Heart right ventricle (tissue), 16 donors: Measurements from ENCODE around the gene OSBPL1A. TPM values are rescaled to one million over a fixed set of nuclear protein-coding genes. Genes with fewer than 3 reads are reported as not detected.
A peak's percentile ranks its signal among the peaks of the same experiment; 100 is the strongest.

ENCODE experiments used
- ATAC-seq, 8 donors: fragments of 200-7000 bp; cut with Tn5 transposase; one replicate each; pipeline ENCODE4 v1.9.1; 2020; ENCODE audit warnings: mild to moderate bottlenecking in 8 of 8, moderate library complexity in 8 of 8, moderate number of reproducible peaks in 1 of 8
- DNase-seq, 2 donors: peaks; one replicate each; pipeline ENCODE4 v3.0.0-alpha.2; 2020
- H3K27ac ChIP-seq, 10 donors: fragments of 200-600 bp; sonication (generic) in 2 of 10; one replicate each; pipeline versions ENCODE4 v1.5.0 to v1.8.0; 2020 to 2022; ENCODE audit warnings: mild to moderate bottlenecking in 3 of 10
- H3K27me3 ChIP-seq, 7 donors: fragments of 200-600 bp; one replicate each; pipeline ENCODE4 v1.8.0; 2021 to 2022; ENCODE audit warnings: mild to moderate bottlenecking in 2 of 7
- H3K36me3 ChIP-seq, 9 donors: fragments of 200-600 bp; sonication (generic) in 1 of 9; one replicate each; pipeline versions ENCODE4 v1.5.0 to v1.8.0; 2020 to 2022; ENCODE audit warnings: mild to moderate bottlenecking in 2 of 9
- H3K4me1 ChIP-seq, 9 donors: fragments of 200-600 bp; sonication (generic) in 1 of 9; one replicate each; pipeline versions ENCODE4 v1.5.0 to v1.8.0; 2020 to 2022; ENCODE audit warnings: mild to moderate bottlenecking in 4 of 9
- H3K4me3 ChIP-seq, 10 donors: fragments of 200-600 bp; sonication (generic) in 2 of 10; one replicate each; pipeline versions ENCODE4 v1.5.0 to v1.8.0; 2020 to 2022; ENCODE audit warnings: mild to moderate bottlenecking in 7 of 10, moderate library complexity in 2 of 10
- H3K9me3 ChIP-seq, 11 donors: fragments of 200-600 bp in 10 of 11; sonication (generic) in 2 of 11; one replicate each; pipeline versions ENCODE4 v1.5.0 to v1.8.0; 2013 to 2022; ENCODE audit warnings: mild to moderate bottlenecking in 2 of 11, control low read depth in 1 of 11, moderate library complexity in 1 of 11
- WGBS, 2 donors: extraction: QIAGEN DNeasy Blood & Tissue Kit; methylation state at CpG; one replicate each; pipeline ENCODE4 v1.1.7; 2013; ENCODE audit warnings: inconsistent platforms in 1 of 2; 5-methylcytosine and 5-hydroxymethylcytosine counted together
- intact Hi-C, 10 donors: fragments of 100-400 bp; cut with DNase I; formaldehyde crosslinking; loops; one replicate each; pipeline versions ENCODE4 v1.11.1 to v1.14.2; 2022
- polyA plus RNA-seq, 2 donors: library from polyadenylated mRNA; stranded (reverse); fragments of 200-250 nt; gene quantifications; one replicate each; pipeline ENCODE4 v1.2.3, GENCODE V29; 2013
- total RNA-seq, 10 donors: library from RNA; stranded (reverse); fragmentation: NEBNext Ultra II Directional in 3 of 10; extraction: Animal tissue kit (Norgen Biotek cat#: 25700) in 3 of 10; gene quantifications; one replicate each; pipeline versions ENCODE4 v1.2.1 to v1.2.4, GENCODE V29; 2021 to 2023
- TF ChIP-seq, protein P1 (sequence below), 9 donors: fragments of 200-600 bp; sonication (generic) in 2 of 9; IDR thresholded peaks; one replicate each; pipeline versions ENCODE4 v1.5.0 to v1.8.0; 2021 to 2022; ENCODE audit warnings: antibody characterized with exemption in 9 of 9, mild to moderate bottlenecking in 5 of 9, moderate library complexity in 1 of 9
- donor health status: Arrhythmogenic right ventricular cardiomyopathy.
- donor health status: ischemic (EF 13 %, LVEDD 7.1; RV severe dilation, severe dysfunction).
- donor health status: healthy with polysubstance abuse.
- donor health status: DM: no; HTN: yes; CAD: no.
- donor health status: DM: no; HTN: no; CAD: no.
- donor health status: ischemic (EF 25% LVEDD 6.9; RV normal size, moderate dysfunction).
- donor health status: ischemic (EF 25% LVEDD 5.7; RV mildly dilated, moderate dysfunction).
- donor health status: healthy.
- donor health status: DM: yes; HTN: yes; CAD: no.
- donor health status: Ischemic cardiomyopathy.
- donor health status: ischemic (EF 35%, LVEDD 5.7; RV mildly dilated, moderate dysfunction).
- donor health status: nonischemic (EF 11% LVEDD 7.7; RV severe dilation, severe dysfunction).
- donor health status: DM: yes; HTN: yes; CAD: no.
- donor health status: PGD.
- donor health status: ischemic (EF 29% LVEDD 5.4; RV normal size, mild dysfunction).
- donor health status: nonischemic (EF 23%, LVEDD 6.1; RV moderate dilation, normal function).

Gene OSBPL1A
- total and polyA plus RNA-seq, 12 donors = 26.5 to 85.6 (median 61.0) TPM

DNA sequence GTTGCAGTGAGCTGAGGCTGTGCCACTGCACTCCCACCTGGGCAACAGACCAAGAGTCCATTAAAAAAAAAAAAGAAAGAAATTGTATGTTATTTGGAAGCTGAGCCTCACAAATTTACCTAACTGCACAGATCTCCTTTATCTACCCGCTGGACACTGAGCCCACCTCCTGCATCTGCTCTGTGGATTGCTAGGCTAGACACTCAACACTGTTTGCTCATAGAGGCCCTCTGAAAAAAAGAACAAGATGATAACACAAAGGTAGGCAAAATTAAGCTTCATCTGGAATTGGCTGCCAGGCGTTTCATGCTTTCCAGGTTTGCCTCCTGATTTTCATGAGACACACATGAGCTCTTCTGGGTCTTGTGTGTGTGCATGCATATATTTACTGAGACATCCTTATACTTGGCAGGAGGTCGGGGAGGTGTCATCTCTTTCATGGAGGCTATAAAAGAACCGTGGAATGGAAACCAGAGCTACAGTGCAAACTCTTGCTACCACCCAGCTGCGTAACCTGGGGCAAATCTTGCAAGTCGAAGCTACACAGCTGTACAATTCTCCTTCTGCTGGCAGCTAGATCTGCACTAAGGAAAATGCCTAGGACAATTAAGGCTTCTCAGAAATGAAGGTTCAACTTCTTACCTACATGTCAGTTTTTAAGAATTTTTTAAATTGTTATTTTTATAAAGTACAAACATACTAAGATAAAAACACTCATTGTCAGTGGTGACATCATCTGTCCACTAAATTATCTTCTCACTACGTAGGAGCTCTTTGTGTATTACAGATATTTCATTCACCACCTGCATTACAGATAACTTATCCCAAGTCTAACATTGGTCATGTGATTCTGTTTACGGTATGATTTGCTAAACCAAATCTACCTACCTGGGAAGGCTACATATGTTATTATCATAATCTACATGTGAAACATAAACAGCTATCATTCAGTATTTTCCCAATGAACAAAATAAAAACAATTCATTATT, 195.6 kb downstream of the OSBPL1A start:
- Histone ChIP-seq H3K9me3 (no peaks in the 10 kb centered on the region), H3K4me3 (no peak overlapping the region), H3K27ac (peak overlapping the region in 1 of 10 donors; percentile 56), H3K36me3 (no peaks in the 10 kb centered on the region), H3K4me1 (peaks cover 0 to 27% (median 20%) of the 10 kb centered on the region in 9 donors), H3K27me3 (no peaks in the 10 kb centered on the region)
- intact Hi-C loops = loop anchor here in 1 of 10 donors (5.0 kb wide), 1 partner anchor 70 kb away; no protein-coding TSS in a partner anchor
- TF ChIP-seq, protein P1, sequence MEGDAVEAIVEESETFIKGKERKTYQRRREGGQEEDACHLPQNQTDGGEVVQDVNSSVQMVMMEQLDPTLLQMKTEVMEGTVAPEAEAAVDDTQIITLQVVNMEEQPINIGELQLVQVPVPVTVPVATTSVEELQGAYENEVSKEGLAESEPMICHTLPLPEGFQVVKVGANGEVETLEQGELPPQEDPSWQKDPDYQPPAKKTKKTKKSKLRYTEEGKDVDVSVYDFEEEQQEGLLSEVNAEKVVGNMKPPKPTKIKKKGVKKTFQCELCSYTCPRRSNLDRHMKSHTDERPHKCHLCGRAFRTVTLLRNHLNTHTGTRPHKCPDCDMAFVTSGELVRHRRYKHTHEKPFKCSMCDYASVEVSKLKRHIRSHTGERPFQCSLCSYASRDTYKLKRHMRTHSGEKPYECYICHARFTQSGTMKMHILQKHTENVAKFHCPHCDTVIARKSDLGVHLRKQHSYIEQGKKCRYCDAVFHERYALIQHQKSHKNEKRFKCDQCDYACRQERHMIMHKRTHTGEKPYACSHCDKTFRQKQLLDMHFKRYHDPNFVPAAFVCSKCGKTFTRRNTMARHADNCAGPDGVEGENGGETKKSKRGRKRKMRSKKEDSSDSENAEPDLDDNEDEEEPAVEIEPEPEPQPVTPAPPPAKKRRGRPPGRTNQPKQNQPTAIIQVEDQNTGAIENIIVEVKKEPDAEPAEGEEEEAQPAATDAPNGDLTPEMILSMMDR (IDR thresholded peaks at IDR 0.05) = no peak
- WGBS, 2 donors = 80 to 82% methylated on average over 8 of the region's 8 CpGs
- DNase-seq (no peak), ATAC-seq (peak in 1 of 8 donors; percentile 16)

DNA sequence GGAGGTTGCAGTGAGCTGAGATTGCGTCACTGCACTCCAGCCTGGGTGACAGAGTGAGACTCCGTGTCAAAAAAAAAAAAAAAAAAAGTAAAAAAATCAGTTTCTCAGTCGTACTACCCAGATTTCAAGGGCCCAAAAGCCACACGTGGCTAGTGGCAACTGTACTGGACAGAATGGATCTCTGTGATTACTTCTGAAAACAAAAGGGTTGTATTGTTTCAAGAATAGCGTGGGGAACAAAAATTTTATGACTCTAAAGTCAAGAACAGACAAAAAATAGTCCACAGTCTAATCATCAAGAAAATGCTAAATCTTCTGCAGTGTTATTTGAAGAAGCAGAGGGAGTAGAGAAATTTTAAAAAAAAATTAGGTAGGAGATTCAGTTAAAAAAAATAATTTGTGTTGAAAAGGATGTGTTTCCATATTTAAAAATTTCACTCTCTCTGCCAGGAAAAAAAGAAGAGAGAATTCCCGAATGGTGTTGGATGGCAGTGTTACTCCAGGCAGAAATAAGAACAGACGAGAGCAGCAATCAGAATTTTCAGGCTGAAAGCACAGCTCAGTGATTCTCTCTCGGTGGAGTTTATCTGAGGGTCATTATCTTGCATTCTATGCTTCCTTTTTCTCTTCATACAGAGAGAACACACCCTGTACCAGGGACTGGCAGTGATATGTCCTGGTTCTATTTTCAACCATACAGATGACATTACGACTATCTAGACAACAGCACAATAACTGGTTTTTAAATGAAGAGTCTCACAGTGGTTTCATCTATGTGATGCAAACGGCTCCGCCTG, 196.9 kb downstream of the OSBPL1A start:
- 65% methylated on average over 11 of the region's 11 CpGs for WGBS, 2 donors

DNA sequence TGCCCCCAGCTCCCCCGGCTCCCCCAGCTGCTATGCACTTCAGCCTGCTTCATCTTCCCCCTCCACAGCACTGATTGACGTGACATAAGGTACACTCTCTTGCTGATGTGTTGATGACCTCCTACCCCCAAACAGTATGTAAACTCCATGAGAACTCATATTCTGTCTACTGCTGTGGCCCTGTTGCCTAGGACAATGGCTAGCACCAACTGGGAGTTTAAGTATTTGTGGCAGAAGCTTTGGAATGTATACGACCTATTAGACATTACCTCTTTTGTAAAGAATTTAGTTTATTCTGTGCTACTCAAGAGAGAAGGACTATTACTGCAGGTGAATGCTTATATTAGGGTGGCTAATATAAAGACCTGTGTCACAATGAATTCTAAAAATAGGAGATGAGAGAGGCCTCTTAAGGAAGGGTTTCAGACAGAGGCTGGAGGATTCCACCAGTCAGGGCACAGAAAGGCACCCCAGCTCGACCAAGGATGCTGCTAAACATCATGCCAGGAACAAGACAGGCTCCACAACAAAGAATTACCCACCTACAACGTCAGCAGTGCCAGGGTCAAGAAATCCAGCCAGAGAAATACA, 198.2 kb downstream of the OSBPL1A start:
- H3K27ac ChIP-seq = peak overlapping the region in 1 of 10 donors; percentile 33
- no peaks in the 10 kb centered on the region for H3K27me3 ChIP-seq
- peaks cover 0 to 27% (median 20%) of the 10 kb centered on the region in 9 donors for H3K4me1 ChIP-seq
- peaks cover 0 to 16% (median 0%) of the 10 kb centered on the region in 9 donors for H3K36me3 ChIP-seq
- intact Hi-C loops = no loop called here
- WGBS, 2 donors = 72 to 79% methylated on average over 5 of the region's 5 CpGs
- no peak for DNase-seq
- H3K4me3 ChIP-seq = no peak overlapping the region
- no peaks in the 10 kb centered on the region for H3K9me3 ChIP-seq
- ATAC-seq = peak in 6 of 8 donors; percentile 36 to 71 (median 68)
- TF ChIP-seq, protein P1 (IDR thresholded peaks at IDR 0.05) = no peak

More for the DNA sequence above, 196.9 kb downstream of the OSBPL1A start:
- H3K4me3 ChIP-seq = no peak overlapping the region
- intact Hi-C loops = loop anchor here in 1 of 10 donors (5.0 kb wide), 1 partner anchor 72 kb away; no protein-coding TSS in a partner anchor
- H3K9me3 ChIP-seq = no peaks in the 10 kb centered on the region
- peaks cover 0 to 4% (median 0%) of the 10 kb centered on the region in 9 donors for H3K36me3 ChIP-seq
- H3K27ac ChIP-seq = peak overlapping the region in 7 of 10 donors; percentile 4 to 57 (median 25)
- no peaks in the 10 kb centered on the region for H3K27me3 ChIP-seq
- DNase-seq (no peak), ATAC-seq (peak in 6 of 8 donors; percentile 29 to 86 (median 49))
- H3K4me1 ChIP-seq = peaks cover 0 to 27% (median 20%) of the 10 kb centered on the region in 9 donors
- TF ChIP-seq, protein P1 (IDR thresholded peaks at IDR 0.05) = no peak
